Measurements from ENCODE around the gene CEP295NL.
"Not testable (repeated sequence)": the region's sequence is repeated elsewhere in the genome, so short reads cannot be mapped to it uniquely, and the experiment has no call there.

Gene CEP295NL

GRCh38 chr17:78901806-78902205 lies 1.2 kb downstream of the CEP295NL start:
- no peak for DNase-seq

DNA sequence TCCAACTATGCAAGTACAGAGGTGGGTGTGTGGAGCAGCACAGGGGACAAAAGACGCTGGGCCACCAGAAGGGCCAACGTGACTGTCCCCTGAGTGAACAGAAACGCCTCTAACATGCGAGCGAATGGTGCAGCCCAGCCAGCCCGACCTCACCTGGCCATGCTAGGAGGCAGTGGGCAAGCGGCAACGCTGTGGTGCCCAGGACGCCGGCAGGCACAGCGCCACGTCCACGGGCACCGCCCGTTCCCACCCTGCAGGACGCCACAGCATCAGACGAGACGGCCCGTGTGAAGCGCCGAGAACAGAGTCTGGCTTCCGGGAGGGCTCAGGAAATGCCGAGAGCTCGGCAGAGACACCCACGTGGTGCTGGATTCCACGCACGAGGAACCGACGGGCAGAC lies 2.2 kb downstream of the CEP295NL start:
- DNase-seq, result no peak

DNA sequence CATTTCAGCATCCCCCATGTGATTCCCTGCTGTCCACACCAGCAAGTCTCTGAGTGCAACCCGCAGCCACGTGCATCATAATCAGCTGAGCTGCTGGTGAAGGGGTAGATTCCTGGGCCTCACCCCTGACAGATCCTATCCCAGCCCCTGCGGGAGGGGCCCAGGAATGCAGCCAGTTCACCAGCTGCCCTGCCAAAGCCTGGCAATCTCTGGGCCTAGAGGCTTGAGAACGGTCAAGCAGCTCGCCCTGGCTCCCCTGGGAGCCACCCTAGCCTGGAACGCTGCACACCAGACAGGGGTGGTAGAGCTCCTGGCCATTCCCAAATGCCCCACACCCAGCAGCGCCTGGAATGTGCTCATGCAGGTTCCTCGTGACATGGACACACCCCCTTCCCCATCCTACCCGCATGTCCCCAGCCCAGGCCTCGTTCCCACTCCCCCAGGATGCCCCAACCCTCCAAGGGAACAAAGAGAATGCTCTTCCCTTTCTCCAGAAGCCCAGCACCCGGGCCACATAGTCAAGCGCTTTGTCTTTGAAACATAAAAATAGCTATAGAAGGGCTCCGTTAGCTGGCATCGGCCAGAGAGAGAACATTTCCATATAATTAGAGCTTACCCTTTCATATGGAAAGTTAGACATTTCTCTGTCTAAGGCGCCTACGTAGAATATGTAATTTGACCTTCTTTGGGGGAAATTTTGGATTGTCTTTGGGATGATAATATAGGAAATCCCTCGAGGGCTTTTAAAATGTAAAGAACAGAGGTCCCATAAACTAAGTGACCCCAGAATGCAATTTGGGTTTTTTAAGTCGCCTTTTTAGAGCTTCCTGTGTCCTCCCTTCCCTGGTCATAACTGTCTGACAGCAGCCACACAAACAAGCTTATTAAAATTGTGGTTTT lies 3.4 kb downstream of the CEP295NL start:
- DNase-seq, result no peak

- no peak for DNase-seq
Observed at GRCh38 chr17:78898947-78899346, 4.1 kb downstream of the CEP295NL start.

GRCh38 chr17:78898075-78898836 lies 4.7 kb downstream of the CEP295NL start:
- no peak for DNase-seq

- DNase-seq, result no peak
Observed at GRCh38 chr17:78897664-78898047, 5.3 kb downstream of the CEP295NL start.

DNA sequence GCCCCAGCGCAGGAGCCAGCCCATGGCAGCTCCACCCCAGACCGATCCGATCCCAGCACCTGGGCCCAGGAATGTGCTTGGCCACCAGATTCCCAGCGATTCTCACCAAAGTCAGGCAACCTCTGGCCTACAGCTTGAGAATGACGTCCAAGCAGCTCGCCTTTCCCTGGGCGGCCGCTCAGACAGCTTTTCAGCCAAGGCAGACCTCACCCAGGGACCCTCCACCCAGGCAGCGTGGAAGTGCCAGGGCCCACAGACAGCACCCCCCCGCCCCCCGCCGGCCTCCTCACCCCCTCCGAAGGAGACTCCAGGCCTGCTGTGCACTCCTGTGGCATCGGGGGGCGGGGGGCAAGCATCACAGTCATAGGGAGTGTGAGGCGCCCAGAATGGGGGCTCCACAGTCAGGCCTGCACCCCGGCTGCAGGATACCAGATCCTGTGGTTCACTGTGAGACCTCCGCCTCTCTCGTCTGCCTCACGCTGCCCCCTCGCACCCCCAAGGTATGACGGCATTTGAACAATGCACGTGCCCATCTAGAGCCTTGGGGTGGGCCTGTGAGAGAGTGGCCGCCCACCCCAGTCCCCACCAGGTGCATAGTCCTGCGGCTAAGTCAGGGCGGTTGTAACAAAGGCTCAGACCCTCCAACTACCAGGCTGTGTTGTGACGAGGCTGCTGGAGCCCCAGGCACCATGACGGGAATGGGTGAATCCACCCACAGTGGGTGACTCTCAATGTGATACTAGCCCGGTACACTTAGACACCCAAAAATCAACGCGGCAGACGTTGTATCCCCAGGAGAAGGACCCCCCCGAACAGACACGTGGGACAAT lies 6.0 kb downstream of the CEP295NL start:
- no peak for DNase-seq

DNA sequence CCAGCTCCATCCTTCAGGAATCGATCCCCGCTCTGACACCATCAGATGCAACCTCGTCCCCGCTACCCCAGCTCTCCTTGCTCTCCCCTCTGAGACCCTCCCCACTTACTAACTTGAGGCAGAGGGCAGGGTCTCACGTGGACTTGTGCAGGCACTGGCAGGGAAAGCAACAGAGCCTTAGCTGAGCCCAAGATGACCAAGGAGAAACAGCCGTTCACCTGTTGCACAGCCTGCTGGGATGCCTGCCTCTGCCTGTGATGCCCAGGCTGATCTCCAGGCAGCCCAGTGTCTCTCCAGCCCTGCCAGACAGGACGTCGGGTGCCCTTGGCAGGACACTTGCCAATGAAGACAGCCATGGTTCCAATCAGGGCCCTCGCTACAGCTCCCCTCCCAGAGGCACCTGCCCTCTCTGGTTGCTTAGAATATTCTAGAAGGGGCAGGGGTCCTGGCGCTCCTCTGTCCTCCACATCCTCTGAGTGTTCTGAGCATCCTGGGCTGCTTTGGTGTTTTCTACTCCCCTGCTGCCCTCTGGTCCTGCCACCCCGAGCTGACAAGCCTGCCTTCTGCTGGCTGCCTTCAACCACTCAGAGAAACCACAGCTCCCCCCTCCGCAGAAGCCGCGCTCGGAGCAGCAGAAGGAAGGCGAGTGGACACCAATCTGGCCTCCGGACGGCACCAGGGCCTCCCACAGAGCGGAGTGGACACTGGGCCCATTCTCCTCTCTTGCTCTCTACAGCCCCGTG lies 6.7 kb downstream of the CEP295NL start:
- no peak for DNase-seq

DNA sequence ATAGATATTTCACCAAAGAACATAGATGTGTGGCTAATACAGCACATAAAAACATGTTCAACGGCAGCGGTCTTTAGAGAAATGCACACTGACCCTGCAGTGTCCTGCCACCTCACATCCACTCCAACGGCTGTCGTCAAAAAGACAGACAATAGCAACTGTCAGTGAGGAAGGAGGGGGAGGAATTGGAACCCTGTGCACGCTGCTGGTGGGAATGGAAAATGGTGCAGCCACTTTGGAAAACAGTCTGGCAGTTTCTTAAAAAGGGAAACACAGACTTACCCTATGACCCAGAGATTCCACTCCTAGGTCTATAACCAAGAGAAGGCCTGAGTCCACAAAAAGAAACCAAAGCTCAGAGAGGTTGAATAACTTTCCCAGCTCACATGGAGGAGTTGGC lies 7.7 kb downstream of the CEP295NL start:
- no peak for DNase-seq

DNA sequence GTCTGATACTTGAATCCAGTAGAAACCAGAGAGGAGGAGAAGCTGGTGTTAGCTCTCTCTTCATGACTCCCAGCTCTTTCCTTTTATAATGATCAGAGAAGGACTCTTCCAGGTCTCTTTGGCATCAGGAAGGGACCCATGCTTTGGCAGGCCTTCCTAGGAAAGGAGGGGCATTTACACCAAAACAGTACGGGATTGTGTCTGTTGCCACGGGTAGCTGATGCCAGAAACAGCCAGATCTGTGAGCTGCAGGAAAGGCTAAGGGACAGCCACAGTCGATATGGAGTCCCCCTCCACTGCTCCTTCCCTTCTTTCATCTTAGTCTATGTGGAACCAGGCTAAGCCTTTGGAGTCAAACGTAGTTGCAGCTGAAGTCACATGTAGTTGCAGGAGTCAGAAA lies 9.3 kb downstream of the CEP295NL start:
- no peak for DNase-seq

DNA sequence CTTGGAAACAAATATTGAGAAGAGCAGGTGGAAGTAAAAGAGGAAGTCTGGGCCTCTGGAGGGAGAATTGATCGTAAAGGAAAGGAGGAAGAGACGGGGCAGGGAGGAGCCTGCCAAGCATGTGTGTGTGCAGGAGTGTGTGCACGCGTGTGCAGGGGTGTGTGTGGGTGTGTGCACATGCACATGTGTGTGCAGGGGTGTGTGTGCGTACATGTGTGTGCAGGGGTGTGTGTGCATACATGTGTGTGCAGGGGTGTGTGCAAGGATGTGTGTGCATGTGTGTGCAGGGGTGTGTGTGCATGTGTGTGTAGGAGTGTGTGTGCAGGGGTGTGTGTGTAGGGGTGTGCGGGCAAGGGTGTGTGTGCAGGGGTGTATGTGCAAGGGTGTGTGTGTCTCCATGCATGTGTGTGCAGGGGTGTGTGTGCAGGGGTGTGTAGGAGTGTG lies 10.0 kb downstream of the CEP295NL start:
- no peak for DNase-seq

DNA sequence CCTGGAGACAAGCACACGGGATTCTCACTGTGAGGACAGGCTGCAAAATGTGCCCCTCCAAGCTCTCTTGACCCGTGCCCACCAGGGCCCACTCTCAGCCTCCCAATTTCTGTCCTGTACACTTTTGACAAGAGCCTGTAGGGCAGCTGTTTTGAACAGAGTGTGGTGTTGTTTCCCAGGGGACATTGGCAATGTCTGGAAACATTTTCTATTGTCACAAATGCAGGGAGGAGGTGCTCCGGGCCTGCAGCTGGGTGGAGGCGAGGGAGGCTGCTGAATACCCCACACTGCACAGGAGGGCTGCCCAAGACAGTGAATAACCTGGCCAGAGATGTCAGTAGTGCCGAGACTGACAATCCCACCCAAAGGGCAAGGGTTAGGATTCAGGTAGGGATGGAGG lies 10.5 kb downstream of the CEP295NL start:
- no peak for DNase-seq

- no peak for DNase-seq
Observed at GRCh38 chr17:78892062-78892456, 10.9 kb downstream of the CEP295NL start.

GRCh38 chr17:78891406-78892061 lies 11.5 kb downstream of the CEP295NL start:
- DNase-seq, result no peak

GRCh38 chr17:78890498-78890897 lies 12.5 kb downstream of the CEP295NL start:
- peak; percentile 77 for DNase-seq

GRCh38 chr17:78890096-78890495 lies 12.9 kb downstream of the CEP295NL start:
- DNase-seq, result not testable (repeated sequence)

DNA sequence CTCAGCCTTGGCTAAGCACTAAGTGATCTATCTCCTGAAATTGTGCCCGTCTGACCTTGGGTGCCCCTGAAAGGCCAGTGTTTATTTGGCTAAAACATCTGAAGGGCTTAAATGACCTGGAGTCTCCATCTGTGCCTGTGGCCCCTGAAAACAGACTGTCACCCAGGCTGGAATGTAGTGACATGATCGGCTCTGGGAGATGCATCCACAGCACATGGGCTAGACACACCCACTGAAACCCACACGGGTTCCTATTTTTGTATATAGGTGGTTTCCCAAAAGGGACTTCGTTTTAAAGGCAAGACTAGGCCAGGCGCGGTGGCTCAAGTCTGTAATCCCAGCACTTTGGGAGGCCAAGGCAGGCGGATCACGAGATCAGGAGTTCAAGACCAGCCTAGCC lies 13.5 kb downstream of the CEP295NL start:
- DNase-seq, result no peak

DNA sequence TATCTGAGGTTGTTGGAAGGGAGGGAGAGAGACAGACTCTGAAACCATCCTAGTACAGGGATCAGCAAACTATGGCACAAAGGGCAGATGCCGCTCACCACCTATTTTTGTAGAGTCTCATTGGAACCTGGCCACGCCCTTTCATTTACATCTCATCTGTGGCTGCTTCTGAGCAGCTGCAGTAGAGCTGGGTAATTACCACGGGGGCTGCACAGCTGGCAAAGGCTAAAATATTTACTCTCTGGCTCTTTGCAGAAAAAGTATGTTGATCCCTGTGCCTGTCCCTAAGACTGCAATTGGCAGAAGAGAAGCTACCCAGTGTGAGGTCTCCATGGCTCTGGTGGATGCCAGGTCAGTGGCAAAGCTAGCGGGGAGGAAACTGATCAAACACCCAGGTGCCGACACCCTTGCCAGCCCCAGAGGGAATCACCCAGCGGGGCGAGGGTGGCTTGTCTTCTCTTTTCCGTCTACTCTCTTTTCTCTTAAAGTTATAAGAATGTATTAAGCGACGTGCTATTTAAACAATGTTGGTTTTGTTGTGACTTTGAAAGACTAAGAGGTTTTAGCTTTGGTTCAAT lies 14.0 kb downstream of the CEP295NL start:
- no peak for DNase-seq

- no peak for DNase-seq
Observed at GRCh38 chr17:78886954-78887353, 16.0 kb downstream of the CEP295NL start.

GRCh38 chr17:78885956-78886355 lies 17.0 kb downstream of the CEP295NL start:
- no peak for DNase-seq

DNA sequence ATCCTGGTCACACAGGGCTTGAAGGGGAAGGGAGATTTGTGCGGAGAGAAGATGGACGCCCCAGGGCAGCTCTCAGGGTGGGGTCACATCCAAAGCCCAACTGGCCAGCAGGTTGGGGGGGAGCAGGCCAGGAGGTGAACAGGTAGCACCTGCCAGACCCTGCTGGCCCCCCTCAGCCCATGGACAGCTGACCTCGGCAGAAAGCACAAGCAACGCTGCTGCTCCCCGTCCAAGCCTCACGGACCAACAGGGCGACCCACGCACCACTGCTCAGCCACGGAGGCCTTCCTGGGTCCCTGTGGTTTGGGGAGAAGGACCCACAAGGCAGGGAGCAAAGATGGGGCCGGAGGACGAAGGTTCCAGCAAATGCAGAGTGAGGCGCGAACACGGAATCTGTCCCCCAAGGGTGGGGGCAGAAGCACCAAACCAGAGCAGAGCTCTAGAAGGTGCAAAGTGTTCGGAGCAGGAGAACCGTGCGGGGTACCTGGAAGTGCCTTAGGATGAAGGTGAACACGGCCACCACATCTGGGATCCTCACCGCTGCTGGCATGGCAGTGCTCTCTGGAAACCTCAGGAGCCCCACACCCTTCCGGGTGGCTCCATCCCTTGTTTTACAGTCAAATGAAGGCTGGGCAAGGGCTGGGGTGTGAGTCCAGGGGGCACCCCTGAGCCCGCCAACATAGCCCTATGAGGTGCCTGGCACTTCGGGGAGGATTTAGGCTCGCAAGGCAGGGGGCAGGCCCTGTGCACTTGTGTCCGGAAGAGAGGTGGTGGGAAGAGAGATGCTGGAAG lies 17.9 kb downstream of the CEP295NL start:
- no peak for DNase-seq
